GM21576 (cell line): ENCODE results near the gene FAM78A.

Experiments
- ATAC-seq: cut with Tn5 transposase; IDR thresholded peaks from one replicate; pipeline ENCODE4 v1.9.1; 2021; ENCODE audit warnings: mild to moderate bottlenecking, moderate library complexity; ENCODE audit not compliant: unreplicated experiment

The FAM78A gene

GRCh38 chr9:131276094-131276888 is at the start of gene FAM78A:
FAM78A (minus strand) TSS chr9:131276510; CDS start chr9:131276179, 331 bp downstream.
- ATAC-seq, result no peak

- no peak for ATAC-seq
Measured at GRCh38 chr9:131324736-131325679, 48.7 kb upstream of the FAM78A start.

- no peak for ATAC-seq
Measured at GRCh38 chr9:131323629-131324028, 47.3 kb upstream of the FAM78A start.

- ATAC-seq, result no peak
Measured at GRCh38 chr9:131320031-131320685, 43.8 kb upstream of the FAM78A start.

GRCh38 chr9:131319486-131319885 is 43.2 kb upstream of the FAM78A start:
- no peak for ATAC-seq

- no peak for ATAC-seq
Measured at GRCh38 chr9:131318231-131319085, 42.1 kb upstream of the FAM78A start.

- ATAC-seq, result no peak
Measured at GRCh38 chr9:131312822-131313770, 36.8 kb upstream of the FAM78A start.

- no peak for ATAC-seq
Measured at GRCh38 chr9:131312246-131312645, 35.9 kb upstream of the FAM78A start.

- ATAC-seq, result no peak
Measured at GRCh38 chr9:131310833-131311554, 34.7 kb upstream of the FAM78A start.

- no peak for ATAC-seq
Measured at GRCh38 chr9:131309530-131310276, 33.4 kb upstream of the FAM78A start.

GRCh38 chr9:131308906-131309529 is 32.7 kb upstream of the FAM78A start:
- no peak for ATAC-seq

GRCh38 chr9:131308452-131308851 is 32.1 kb upstream of the FAM78A start:
- no peak for ATAC-seq

GRCh38 chr9:131307974-131308373 is 31.7 kb upstream of the FAM78A start:
- ATAC-seq, result no peak

- ATAC-seq, result no peak
Measured at GRCh38 chr9:131306397-131307004, 30.2 kb upstream of the FAM78A start.

- no peak for ATAC-seq
Measured at GRCh38 chr9:131304676-131305355, 28.5 kb upstream of the FAM78A start.
